GM19023 (cell line): ENCODE data around the gene MTCL1.

ENCODE experiments used
- ATAC-seq: cut with Tn5 transposase; IDR thresholded peaks from one replicate; pipeline ENCODE4 v1.9.1; 2021; ENCODE audit warnings: mild to moderate bottlenecking, moderate library complexity; ENCODE audit not compliant: unreplicated experiment

The MTCL1 gene

GRCh38 chr18:8686611-8687010, 18.7 kb upstream of the MTCL1 start:
- no peak for ATAC-seq

GRCh38 chr18:8688216-8688800, 17.0 kb upstream of the MTCL1 start:
- no peak for ATAC-seq

- ATAC-seq = no peak
Measured at GRCh38 chr18:8688816-8689215, 16.5 kb upstream of the MTCL1 start.

- ATAC-seq = no peak
Measured at GRCh38 chr18:8689517-8689916, 15.8 kb upstream of the MTCL1 start.

- no peak for ATAC-seq
Measured at GRCh38 chr18:8694891-8695290, 10.5 kb upstream of the MTCL1 start.

GRCh38 chr18:8695932-8696517, 9.3 kb upstream of the MTCL1 start:
- no peak for ATAC-seq

- peak; percentile 66 for ATAC-seq
Measured at GRCh38 chr18:8696749-8697211, 8.6 kb upstream of the MTCL1 start.

- ATAC-seq = no peak
Measured at GRCh38 chr18:8699126-8699525, 6.2 kb upstream of the MTCL1 start.

- ATAC-seq = no peak
Measured at GRCh38 chr18:8699948-8700347, 5.4 kb upstream of the MTCL1 start.

GRCh38 chr18:8701546-8702118, 3.7 kb upstream of the MTCL1 start:
- no peak for ATAC-seq

GRCh38 chr18:8702668-8703067, 2.7 kb upstream of the MTCL1 start:
- no peak for ATAC-seq

GRCh38 chr18:8703092-8703709, 2.2 kb upstream of the MTCL1 start:
- ATAC-seq = no peak

- ATAC-seq = no peak
Measured at GRCh38 chr18:8703781-8704301, 1.5 kb upstream of the MTCL1 start.

- ATAC-seq = peak; percentile 88
Measured at GRCh38 chr18:8704361-8705237, 757 bp upstream of the MTCL1 start.

GRCh38 chr18:8705961-8706790, 820 bp downstream of the MTCL1 start:
- no peak for ATAC-seq

- ATAC-seq = no peak
Measured at GRCh38 chr18:8706791-8707555, 1.6 kb downstream of the MTCL1 start.

- ATAC-seq = no peak
Measured at GRCh38 chr18:8707556-8708300, 2.4 kb downstream of the MTCL1 start.

- no peak for ATAC-seq
Measured at GRCh38 chr18:8708670-8709069, 3.3 kb downstream of the MTCL1 start.
